ENCODE data around the gene SIGLEC12.

- TF ChIP-seq CTCF (conservative IDR thresholded peaks at IDR 0.05) (no peak), ZFX (IDR thresholded peaks at IDR 0.05) (no peak)
Measured at GRCh38 chr19:51457351-51458013, 44.1 kb downstream of the SIGLEC12 start.

Measured in C4-2B (cell line).